ENCODE measurements around the gene ARMC2. TPM values are rescaled to one million over a fixed set of nuclear protein-coding genes. Genes with fewer than 3 reads are reported as not detected.
A peak's percentile ranks its signal among the peaks of the same experiment; 100 is the strongest.

Gene ARMC2
- total and polyA plus RNA-seq, 2 experiments from 2014 or later = 2.7 to 4.4 TPM

DNA sequence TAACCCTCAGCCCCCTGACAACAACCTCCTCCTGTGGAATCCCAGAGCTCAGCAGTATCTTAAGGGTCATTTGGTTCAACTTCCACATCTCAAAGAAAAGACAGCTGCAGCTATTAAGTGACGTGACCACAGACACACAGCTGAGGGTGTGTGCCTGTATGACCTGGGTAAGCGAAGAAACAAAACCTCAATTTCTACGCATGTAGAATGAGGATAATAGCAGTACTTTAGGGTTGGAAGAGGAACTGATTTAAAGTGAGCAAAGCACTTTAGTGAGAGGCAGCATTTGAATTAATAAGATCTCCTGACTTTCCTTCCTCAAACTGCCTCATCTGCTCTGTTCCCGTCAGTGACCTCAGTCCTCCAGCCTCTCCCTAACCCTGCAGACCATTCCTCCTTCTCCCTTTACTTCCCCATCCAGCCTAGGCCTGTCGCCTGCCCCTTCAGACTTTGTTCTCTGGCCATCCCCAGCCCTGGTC lies 6.8 kb upstream of the ARMC2 start:
- Histone ChIP-seq H2AFZ (peak overlapping the region; percentile 23; the same call in 1 of the 2 replicates), H3K27me3 (ENCODE audit: insufficient read depth) (no peaks in the 10 kb centered on the region), H3K27ac (ENCODE audit: low read depth) (no peak overlapping the region), H3F3A (replicated peaks; ENCODE audit: low read depth) (0 out of 2 replicates have a peak, but pooled peaks cover 2% of the 10 kb centered on the region), H4K20me1 (replicated peaks; ENCODE audit: insufficient read depth) (no peaks in the 10 kb centered on the region), H3K4me2 (no peak overlapping the region), H3K9me2 (ENCODE audit: insufficient read depth) (no peaks in the 10 kb centered on the region), H3K4me3 (no peak overlapping the region), H3K36me3 (ENCODE audit: insufficient read depth) (no peaks in the 10 kb centered on the region), H3K4me1 (ENCODE audit: insufficient read depth) (peaks cover 19% of the 10 kb centered on the region), H3K79me2 (replicated peaks; ENCODE audit: insufficient read depth) (no peaks in the 10 kb centered on the region)
- Mint-ChIP-seq H3K36me3 (ENCODE audit: low read depth) (no peaks in the 10 kb centered on the region), H3K9me3 (no peaks in the 10 kb centered on the region), H3K4me3 (no peak overlapping the region), H3K4me1 (peaks cover 24% of the 10 kb centered on the region), H3K27ac (no peak overlapping the region), H3K27me3 (ENCODE audit: insufficient read depth, low read depth, poor library complexity) (peaks cover 7% of the 10 kb centered on the region)
- DNase-seq (ENCODE audit: low spot score) (no peak), ATAC-seq (no peak)
- TF ChIP-seq ZNF331 (CRISPR knock-in tag; IDR thresholded peaks at IDR 0.05; ENCODE audit: low read depth) = no peak
- TF ChIP-seq POLR2AphosphoS5 (IDR thresholded peaks at IDR 0.05; ENCODE audit: low read depth) = no peak
- TF ChIP-seq EZH2 (IDR thresholded peaks at IDR 0.05; ENCODE audit: low read depth, unreplicated experiment) = no peak
- TF ChIP-seq, protein P1, sequence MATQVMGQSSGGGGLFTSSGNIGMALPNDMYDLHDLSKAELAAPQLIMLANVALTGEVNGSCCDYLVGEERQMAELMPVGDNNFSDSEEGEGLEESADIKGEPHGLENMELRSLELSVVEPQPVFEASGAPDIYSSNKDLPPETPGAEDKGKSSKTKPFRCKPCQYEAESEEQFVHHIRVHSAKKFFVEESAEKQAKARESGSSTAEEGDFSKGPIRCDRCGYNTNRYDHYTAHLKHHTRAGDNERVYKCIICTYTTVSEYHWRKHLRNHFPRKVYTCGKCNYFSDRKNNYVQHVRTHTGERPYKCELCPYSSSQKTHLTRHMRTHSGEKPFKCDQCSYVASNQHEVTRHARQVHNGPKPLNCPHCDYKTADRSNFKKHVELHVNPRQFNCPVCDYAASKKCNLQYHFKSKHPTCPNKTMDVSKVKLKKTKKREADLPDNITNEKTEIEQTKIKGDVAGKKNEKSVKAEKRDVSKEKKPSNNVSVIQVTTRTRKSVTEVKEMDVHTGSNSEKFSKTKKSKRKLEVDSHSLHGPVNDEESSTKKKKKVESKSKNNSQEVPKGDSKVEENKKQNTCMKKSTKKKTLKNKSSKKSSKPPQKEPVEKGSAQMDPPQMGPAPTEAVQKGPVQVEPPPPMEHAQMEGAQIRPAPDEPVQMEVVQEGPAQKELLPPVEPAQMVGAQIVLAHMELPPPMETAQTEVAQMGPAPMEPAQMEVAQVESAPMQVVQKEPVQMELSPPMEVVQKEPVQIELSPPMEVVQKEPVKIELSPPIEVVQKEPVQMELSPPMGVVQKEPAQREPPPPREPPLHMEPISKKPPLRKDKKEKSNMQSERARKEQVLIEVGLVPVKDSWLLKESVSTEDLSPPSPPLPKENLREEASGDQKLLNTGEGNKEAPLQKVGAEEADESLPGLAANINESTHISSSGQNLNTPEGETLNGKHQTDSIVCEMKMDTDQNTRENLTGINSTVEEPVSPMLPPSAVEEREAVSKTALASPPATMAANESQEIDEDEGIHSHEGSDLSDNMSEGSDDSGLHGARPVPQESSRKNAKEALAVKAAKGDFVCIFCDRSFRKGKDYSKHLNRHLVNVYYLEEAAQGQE (IDR thresholded peaks at IDR 0.05; ENCODE audit: unreplicated experiment) = no peak
- TF ChIP-seq JUNB (IDR thresholded peaks at IDR 0.05; ENCODE audit: unreplicated experiment) = no peak
- TF ChIP-seq NANOG (IDR thresholded peaks at IDR 0.05; ENCODE audit: borderline replicate concordance) = no peak
- TF ChIP-seq ZNF114 (CRISPR knock-in tag; IDR thresholded peaks at IDR 0.05) = no peak
- TF ChIP-seq CREB1 (CRISPR knock-in tag; IDR thresholded peaks at IDR 0.05; ENCODE audit: low read depth) = no peak
- TF ChIP-seq STAT1 (IDR thresholded peaks at IDR 0.05; ENCODE audit: unreplicated experiment) = no peak
- TF ChIP-seq EZH2phosphoT487 (IDR thresholded peaks at IDR 0.05; ENCODE audit: unreplicated experiment) = no peak
- TF ChIP-seq, protein P2, sequence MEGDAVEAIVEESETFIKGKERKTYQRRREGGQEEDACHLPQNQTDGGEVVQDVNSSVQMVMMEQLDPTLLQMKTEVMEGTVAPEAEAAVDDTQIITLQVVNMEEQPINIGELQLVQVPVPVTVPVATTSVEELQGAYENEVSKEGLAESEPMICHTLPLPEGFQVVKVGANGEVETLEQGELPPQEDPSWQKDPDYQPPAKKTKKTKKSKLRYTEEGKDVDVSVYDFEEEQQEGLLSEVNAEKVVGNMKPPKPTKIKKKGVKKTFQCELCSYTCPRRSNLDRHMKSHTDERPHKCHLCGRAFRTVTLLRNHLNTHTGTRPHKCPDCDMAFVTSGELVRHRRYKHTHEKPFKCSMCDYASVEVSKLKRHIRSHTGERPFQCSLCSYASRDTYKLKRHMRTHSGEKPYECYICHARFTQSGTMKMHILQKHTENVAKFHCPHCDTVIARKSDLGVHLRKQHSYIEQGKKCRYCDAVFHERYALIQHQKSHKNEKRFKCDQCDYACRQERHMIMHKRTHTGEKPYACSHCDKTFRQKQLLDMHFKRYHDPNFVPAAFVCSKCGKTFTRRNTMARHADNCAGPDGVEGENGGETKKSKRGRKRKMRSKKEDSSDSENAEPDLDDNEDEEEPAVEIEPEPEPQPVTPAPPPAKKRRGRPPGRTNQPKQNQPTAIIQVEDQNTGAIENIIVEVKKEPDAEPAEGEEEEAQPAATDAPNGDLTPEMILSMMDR (conservative IDR thresholded peaks at IDR 0.05; ENCODE audit: low read depth in 2 of 2) = no peak
- TF ChIP-seq, protein P3, sequence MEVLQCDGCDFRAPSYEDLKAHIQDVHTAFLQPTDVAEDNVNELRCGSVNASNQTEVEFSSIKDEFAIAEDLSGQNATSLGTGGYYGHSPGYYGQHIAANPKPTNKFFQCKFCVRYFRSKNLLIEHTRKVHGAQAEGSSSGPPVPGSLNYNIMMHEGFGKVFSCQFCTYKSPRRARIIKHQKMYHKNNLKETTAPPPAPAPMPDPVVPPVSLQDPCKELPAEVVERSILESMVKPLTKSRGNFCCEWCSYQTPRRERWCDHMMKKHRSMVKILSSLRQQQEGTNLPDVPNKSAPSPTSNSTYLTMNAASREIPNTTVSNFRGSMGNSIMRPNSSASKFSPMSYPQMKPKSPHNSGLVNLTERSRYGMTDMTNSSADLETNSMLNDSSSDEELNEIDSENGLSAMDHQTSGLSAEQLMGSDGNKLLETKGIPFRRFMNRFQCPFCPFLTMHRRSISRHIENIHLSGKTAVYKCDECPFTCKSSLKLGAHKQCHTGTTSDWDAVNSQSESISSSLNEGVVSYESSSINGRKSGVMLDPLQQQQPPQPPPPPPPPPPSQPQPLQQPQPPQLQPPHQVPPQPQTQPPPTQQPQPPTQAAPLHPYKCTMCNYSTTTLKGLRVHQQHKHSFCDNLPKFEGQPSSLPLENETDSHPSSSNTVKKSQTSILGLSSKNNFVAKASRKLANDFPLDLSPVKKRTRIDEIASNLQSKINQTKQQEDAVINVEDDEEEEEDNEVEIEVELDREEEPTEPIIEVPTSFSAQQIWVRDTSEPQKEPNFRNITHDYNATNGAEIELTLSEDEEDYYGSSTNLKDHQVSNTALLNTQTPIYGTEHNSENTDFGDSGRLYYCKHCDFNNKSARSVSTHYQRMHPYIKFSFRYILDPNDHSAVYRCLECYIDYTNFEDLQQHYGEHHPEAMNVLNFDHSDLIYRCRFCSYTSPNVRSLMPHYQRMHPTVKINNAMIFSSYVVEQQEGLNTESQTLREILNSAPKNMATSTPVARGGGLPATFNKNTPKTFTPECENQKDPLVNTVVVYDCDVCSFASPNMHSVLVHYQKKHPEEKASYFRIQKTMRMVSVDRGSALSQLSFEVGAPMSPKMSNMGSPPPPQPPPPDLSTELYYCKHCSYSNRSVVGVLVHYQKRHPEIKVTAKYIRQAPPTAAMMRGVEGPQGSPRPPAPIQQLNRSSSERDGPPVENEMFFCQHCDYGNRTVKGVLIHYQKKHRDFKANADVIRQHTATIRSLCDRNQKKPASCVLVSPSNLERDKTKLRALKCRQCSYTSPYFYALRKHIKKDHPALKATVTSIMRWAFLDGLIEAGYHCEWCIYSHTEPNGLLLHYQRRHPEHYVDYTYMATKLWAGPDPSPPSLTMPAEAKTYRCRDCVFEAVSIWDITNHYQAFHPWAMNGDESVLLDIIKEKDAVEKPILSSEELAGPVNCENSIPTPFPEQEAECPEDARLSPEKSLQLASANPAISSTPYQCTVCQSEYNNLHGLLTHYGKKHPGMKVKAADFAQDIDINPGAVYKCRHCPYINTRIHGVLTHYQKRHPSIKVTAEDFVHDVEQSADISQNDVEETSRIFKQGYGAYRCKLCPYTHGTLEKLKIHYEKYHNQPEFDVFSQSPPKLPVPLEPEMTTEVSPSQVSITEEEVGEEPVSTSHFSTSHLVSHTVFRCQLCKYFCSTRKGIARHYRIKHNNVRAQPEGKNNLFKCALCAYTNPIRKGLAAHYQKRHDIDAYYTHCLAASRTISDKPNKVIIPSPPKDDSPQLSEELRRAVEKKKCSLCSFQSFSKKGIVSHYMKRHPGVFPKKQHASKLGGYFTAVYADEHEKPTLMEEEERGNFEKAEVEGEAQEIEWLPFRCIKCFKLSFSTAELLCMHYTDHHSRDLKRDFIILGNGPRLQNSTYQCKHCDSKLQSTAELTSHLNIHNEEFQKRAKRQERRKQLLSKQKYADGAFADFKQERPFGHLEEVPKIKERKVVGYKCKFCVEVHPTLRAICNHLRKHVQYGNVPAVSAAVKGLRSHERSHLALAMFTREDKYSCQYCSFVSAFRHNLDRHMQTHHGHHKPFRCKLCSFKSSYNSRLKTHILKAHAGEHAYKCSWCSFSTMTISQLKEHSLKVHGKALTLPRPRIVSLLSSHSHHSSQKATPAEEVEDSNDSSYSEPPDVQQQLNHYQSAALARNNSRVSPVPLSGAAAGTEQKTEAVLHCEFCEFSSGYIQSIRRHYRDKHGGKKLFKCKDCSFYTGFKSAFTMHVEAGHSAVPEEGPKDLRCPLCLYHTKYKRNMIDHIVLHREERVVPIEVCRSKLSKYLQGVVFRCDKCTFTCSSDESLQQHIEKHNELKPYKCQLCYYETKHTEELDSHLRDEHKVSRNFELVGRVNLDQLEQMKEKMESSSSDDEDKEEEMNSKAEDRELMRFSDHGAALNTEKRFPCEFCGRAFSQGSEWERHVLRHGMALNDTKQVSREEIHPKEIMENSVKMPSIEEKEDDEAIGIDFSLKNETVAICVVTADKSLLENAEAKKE (CRISPR knock-in tag; IDR thresholded peaks at IDR 0.05) = no peak
- TF ChIP-seq, protein P4, sequence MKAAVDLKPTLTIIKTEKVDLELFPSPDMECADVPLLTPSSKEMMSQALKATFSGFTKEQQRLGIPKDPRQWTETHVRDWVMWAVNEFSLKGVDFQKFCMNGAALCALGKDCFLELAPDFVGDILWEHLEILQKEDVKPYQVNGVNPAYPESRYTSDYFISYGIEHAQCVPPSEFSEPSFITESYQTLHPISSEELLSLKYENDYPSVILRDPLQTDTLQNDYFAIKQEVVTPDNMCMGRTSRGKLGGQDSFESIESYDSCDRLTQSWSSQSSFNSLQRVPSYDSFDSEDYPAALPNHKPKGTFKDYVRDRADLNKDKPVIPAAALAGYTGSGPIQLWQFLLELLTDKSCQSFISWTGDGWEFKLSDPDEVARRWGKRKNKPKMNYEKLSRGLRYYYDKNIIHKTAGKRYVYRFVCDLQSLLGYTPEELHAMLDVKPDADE (IDR thresholded peaks at IDR 0.05) = no peak

Measured in GM23338 (cell line).